ENCODE data around the gene LTBP4. TPM values are rescaled to one million over a fixed set of nuclear protein-coding genes. Genes with fewer than 3 reads are reported as not detected.

LTBP4 gene
- total RNA-seq, 1 donor from 2014 or later, result 93.6 TPM

GRCh38 chr19:40592170-40592569 lies 9.0 kb upstream of the LTBP4 start:
- Mint-ChIP-seq H3K36me3 (ENCODE audit: unreplicated experiment) (peaks cover 10% of the 10 kb centered on the region), H3K4me3 (ENCODE audit: unreplicated experiment) (no peak overlapping the region), H3K4me1 (ENCODE audit: unreplicated experiment) (peaks cover 13% of the 10 kb centered on the region), H3K27ac (ENCODE audit: unreplicated experiment) (no peak overlapping the region), H3K27me3 (ENCODE audit: unreplicated experiment) (no peaks in the 10 kb centered on the region), H3K9me3 (ENCODE audit: unreplicated experiment) (no peaks in the 10 kb centered on the region)
- no peak for TF ChIP-seq CTCF (IDR thresholded peaks at IDR 0.05)
- no peak for DNase-seq (ENCODE audit: extremely low spot score, unreplicated experiment)

DNA sequence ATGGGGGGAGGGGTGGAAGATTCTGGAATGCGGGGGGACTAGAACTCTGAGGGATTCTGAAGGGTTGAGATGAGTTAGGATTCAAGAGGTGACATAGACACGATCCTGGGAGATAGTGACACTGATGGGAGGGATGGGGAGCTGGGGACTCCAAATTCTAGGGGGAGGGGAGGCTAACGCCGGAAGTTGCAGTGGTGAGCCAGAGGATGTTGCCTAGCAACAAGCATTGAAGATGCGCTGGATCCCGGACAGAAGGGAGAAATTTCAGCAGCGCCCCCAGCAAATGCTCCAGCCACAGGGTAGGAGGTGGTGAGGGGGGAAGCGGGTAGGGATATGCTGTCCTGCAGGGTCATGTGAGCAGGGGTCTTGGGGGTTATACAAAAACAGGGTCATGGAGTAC lies 6.9 kb upstream of the LTBP4 start:
- Mint-ChIP-seq H3K27me3 (ENCODE audit: unreplicated experiment) (peaks cover 6% of the 10 kb centered on the region), H3K4me1 (ENCODE audit: unreplicated experiment) (peaks cover 21% of the 10 kb centered on the region), H3K27ac (ENCODE audit: unreplicated experiment) (no peak overlapping the region), H3K4me3 (ENCODE audit: unreplicated experiment) (no peak overlapping the region), H3K9me3 (ENCODE audit: unreplicated experiment) (no peaks in the 10 kb centered on the region), H3K36me3 (ENCODE audit: unreplicated experiment) (peaks cover 1% of the 10 kb centered on the region)
- no peak for DNase-seq (ENCODE audit: extremely low spot score, unreplicated experiment)
- TF ChIP-seq CTCF (IDR thresholded peaks at IDR 0.05), result no peak

DNA sequence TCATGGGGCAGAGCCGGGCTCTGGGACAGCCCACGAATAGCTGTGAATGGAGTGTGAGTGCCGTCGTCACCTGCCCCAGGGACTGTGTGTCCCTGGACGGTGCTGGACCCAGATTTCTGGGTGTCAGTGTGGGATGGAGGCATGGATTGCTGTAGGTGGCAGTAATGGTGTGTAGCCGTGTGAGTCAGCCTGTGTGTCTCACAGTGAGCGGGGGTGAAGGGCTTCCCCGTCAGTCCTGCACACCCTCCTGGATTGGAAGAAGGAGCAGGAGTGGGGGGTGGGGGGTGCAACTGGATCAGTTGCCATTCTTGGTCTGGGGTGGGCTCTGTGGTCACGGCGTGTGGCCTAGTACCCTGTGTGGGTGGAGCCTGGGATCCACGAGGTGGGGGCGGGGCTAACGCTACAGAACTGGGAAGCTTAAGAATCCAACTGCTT lies 6.5 kb upstream of the LTBP4 start:
- Mint-ChIP-seq H3K27ac (ENCODE audit: unreplicated experiment) (no peak overlapping the region), H3K4me3 (ENCODE audit: unreplicated experiment) (no peak overlapping the region), H3K9me3 (ENCODE audit: unreplicated experiment) (no peaks in the 10 kb centered on the region), H3K4me1 (ENCODE audit: unreplicated experiment) (peaks cover 25% of the 10 kb centered on the region), H3K36me3 (ENCODE audit: unreplicated experiment) (peaks cover 1% of the 10 kb centered on the region), H3K27me3 (ENCODE audit: unreplicated experiment) (peaks cover 8% of the 10 kb centered on the region)
- TF ChIP-seq CTCF (IDR thresholded peaks at IDR 0.05), result no peak
- no peak for DNase-seq (ENCODE audit: extremely low spot score, unreplicated experiment)

DNA sequence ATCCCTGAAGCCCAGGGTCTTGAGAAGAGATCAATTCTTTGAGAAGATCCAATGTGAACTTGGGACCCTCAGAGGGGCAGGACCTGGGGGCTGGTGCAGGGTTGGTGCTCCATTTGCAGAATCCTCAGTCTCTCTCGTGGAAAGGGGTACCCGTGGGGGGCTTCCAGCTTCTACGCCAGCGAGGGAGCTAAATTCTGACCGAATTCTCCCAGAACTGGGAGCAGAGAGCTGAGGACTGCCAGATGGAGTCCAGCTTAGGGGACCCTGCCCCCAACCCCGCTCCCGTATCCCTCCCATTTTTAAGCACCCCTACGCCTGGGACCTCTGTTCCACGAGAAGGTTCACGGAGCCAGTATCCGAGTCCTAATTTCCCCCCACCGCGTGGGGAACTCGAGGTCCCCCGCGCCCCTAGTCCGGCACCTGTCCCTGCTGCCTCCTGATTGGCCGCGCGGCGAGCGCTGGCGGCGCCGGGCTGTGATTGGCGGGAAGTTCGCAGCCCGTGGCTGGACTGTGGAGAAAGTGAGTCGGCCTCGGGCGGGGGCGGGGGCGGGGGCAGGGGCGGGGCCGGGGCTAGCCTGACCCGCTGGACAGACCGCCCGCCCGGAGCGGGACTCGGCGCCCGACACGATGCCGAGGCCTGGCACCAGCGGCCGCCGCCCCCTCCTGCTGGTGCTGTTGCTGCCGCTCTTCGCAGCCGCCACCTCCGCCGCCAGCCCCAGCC lies 4.4 kb upstream of the LTBP4 start:
- H3K4me1 Mint-ChIP-seq (ENCODE audit: unreplicated experiment), result peaks cover 37% of the 10 kb centered on the region

More for the DNA sequence above, 4.4 kb upstream of the LTBP4 start:
- Mint-ChIP-seq H3K9me3 (ENCODE audit: unreplicated experiment) (no peaks in the 10 kb centered on the region), H3K36me3 (ENCODE audit: unreplicated experiment) (peaks cover 1% of the 10 kb centered on the region), H3K27me3 (ENCODE audit: unreplicated experiment) (peaks cover 13% of the 10 kb centered on the region), H3K4me3 (ENCODE audit: unreplicated experiment) (no peak overlapping the region), H3K27ac (ENCODE audit: unreplicated experiment) (no peak overlapping the region)
- no peak for TF ChIP-seq CTCF (IDR thresholded peaks at IDR 0.05)
- DNase-seq (ENCODE audit: extremely low spot score, unreplicated experiment), result no peak
